ENCODE measurements around the gene NODAL. TPM values are rescaled to one million over a fixed set of nuclear protein-coding genes. Genes with fewer than 3 reads are reported as not detected.
A peak's percentile ranks its signal among the peaks of the same experiment; 100 is the strongest.

Gene NODAL
- total RNA-seq, 1 donor from 2014 or later: not detected

DNA sequence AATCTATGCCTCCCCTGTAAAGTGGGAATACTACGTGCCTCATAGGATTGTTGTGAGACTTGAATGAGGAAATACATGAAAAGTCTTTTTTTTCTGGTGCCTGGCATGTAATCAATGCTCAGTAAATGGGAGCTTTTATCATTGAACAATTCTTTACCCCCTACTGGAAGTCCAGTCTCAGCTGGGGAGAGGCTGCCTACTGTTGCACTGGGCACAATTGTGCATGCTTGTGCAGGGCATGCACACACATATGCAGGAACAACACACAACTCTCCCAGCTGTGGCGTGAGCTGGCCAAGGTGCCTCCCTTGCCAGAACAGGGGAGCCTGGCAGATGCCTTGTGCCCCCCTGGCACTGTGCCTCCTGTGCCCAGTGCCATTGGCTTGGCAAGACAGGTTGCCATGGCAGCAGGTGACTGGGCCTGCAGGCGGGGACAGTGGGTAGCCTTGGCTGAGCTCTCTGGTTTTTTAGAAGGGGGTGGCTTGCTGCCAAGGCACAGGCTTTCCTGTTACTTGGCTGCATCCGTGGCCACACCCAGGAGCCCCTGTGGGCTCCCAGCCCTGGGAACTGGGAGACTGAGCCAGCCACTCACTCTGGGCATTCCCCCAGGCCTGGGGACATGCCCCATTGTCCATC is 21.0 kb upstream of the NODAL start:
- DNase-seq (ENCODE audit: low read depth, low spot score): no peak

DNA sequence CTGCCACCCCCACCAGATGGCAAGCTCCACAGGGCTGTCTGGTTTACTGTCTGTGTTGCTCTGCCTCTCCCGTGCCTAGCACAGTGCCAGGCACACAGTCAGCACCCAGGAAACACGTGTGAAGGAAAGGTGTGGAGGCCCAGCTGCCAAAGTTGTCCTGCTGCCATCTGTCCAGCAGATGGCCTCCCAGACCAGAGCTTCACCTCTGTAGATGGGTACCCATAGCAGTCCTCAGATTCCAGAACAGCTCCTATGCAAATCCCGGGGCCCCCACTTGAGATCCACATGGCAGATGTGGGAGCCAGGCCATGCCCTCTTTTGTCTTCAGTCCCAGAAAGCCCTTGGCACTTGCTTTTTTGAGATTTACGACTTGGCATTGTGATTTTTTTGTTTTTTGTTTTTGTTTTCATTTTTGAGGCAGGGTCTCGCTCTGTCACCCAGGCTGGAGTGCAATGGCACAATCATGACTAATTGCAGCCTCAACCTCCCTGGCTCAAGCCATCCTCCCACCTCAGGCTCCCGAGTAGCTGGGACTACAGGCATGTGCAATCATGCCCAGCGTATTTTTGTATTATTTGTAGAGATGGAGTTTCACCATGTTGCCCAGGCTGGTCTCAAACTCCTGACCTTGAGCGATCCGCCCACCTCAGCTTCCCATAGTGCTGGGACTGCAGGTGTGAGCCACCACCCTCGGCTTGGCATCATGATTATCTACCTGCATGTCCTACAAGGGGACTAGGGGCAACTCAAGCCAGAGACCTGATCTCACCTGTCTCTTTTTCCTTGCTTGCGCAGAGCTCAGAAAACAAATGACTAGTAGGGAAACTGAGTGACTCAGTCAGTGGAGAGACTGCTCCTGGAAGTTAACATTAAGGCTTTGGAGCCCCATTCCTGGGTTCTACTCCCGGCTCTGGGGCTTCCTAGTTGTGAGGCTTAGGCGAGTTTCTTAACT is 20.2 kb upstream of the NODAL start:
- no peak for DNase-seq (ENCODE audit: low read depth, low spot score)

DNA sequence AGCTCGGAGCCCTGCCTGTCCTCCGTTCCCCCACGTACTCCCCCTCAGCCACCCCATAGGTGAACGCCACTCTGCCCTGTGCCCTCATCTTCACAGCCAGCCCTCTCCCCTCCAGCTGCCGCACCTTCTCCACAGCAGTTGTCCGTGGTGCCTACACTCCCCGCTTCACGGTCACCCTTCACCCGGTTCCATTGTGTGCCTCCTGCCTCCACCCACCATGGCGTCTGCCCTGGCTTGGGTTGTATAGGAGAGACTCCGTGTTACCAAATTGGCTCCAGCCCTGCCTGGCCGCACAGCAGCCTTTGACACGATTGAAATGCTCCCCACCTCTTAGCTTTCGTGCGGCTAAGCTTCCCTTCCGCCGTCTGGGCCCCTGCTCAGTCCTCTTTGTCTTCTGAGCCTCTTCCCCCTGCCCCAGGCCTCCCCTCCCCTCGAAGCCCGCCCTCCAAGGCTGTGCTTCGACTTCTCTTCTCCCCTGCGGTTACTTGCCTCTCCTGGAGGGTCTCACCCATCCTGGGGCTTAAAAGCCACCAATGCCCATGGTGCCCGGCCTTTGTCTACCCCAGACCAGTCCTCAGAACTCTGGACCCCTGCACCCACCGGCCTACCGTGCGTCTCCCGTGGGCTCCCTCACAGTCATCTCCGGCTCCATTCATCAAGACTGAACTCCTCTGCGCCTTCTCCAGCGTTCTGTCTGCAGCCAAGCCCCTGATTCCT is 18.5 kb upstream of the NODAL start:
- DNase-seq (ENCODE audit: low read depth, low spot score): no peak

DNA sequence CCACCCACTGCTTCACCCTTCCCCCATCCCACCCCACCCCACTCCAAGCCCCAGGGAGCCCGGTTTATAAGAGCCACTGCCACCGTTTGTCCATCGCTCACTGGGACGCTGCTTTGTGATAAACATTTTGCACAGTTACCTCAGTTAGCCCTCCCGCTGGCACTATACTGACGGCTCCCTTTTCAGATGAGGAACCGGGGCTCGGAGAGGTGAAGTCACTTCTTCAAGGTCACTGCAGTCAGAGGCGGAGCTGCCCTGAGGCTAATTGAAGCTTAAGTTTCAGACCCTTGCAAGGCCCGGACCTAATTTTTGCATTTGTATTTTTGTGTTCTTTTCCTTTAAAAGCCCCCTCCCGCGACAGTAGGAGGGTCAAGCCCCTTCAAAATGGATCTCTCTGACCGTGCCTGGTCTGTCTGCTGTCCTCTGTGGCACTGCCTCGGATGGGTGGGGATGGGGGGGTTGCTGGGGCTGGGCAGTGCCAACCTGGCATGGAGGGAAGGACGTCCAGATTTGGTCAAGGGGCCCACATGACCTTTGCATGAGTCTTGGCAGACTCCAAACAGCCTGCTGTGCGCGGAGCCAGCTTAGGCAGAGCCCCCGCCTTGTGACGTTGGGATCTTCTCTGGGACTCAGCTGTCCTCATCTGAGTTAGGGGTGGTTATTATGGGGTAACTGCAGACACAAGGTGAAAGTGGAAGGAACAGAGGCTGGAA is 17.7 kb upstream of the NODAL start:
- no peak for DNase-seq (ENCODE audit: low read depth, low spot score)

DNA sequence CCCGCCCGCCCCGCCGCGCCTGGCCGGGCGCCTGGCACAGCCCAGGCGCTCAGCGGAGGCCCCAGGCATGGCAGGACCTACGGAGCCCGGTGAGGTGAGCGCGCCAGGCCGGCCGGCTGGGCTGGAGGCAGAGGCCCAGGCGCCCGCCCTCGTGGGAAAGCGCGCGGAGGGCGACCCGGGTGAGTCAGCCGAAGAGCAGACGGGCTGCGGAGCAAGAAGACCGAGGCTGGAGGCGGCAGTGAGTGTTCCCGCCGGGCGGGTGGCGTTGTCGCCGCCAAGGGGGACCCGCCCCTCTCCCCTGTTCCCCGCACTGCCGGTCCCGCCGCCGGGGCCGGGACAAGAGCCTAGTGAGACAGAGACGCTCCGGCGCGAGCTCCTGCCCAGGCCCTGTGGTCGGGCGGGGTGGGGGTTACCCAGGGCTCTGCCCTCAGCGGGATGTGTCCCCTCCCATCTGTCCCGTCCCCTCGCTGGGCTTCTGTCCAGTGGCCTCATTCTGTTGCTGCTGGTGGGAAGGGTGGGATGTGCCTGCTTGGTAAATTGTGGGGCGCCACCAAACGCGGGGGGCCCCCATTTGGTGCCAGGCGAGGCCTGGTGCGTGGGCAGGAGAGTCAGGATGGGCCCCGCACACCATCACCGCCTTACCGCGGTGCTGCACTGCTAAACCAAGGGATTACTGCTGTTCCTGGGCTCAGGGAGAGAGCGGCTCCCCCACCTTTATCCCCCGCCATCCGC is 17.0 kb upstream of the NODAL start:
- peak; percentile 24 for DNase-seq (ENCODE audit: low read depth, low spot score)

DNA sequence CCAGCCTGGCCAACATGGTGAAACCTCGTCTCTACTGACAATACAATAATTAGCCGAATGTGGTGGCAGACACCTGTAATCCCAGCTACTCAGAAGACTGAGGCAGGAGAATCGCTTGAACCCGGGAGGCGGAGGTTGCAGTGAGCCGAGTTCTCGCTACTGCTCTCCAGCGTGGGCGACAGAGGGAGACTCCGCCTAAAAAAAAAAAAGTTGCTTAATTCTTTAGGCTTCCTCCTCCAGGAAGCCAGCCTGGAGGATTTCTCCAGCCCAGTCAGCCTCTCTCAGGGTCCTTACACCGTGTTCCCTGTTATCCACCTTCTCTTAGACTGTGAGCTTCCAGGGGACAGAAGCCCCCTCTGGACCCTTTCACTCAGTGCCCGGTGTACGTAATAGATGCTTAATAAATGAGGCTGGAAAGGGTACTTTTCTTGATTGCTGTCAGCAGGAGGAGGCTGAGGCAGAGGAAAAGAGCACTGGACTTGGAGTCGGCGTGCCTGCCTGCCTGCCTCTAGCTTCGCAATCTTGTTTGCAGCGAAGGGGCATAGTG is 16.4 kb upstream of the NODAL start:
- no peak for DNase-seq (ENCODE audit: low read depth, low spot score)

DNA sequence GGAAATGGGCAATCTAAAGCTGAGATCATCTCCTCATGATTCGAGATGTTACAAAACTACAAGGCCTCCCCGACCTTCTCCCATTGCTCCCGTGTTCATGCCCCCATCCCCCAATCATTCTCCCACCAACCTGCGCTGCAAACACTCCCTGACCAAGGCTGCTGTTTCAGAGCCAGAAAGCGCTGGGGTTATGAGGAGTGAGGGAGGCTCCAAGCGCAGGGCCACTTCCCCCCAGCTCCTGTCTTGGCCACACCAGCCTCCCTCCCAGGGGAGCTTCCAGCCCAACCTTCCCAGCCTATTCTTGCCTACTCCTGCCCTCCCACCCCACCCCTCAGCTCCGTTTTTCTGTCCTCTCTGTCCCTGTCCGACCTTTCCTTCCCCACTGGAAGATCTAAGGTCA is 14.7 kb upstream of the NODAL start:
- DNase-seq (ENCODE audit: low read depth, low spot score): no peak

DNA sequence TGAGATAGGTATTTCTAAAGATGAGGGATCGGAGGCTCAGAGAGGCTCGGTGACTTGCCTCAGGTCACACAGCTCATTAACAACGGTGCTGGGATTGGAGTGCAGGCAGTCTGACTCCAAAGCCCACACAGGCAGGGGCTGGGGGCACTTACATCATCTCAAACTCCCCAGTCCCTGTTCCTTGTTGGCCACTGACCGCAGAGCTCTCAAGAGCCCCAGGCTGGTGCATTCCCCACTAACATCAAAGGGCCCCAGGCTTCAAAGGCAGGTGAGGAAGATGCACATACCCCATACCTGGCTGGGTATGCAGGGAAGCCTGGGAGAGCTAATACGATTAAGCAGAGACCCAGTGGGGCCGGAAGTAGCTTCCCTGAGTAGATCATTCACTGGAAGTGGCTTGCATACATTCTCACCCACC is 13.7 kb upstream of the NODAL start:
- no peak for DNase-seq (ENCODE audit: low read depth, low spot score)

DNA sequence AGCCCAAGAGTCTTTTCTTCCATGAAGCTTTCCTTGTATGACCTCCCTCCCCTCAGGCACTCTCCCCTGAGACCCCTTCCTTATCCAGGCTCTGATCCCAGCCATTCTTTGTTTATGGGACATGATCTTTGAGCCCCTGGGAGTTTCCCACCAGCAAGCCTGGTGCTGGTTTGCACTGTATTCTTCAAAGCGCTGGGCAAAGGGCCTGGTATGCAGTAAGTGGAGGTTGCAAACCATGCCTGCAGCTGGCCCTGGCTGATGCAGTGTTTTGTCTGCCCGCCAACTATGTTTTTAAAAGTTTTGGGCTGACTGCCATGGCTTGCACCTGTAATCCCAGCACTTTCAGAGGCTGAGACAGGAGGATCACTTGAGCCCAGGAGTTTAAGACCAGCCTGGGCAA is 6.8 kb upstream of the NODAL start:
- no peak for DNase-seq (ENCODE audit: low read depth, low spot score)

DNA sequence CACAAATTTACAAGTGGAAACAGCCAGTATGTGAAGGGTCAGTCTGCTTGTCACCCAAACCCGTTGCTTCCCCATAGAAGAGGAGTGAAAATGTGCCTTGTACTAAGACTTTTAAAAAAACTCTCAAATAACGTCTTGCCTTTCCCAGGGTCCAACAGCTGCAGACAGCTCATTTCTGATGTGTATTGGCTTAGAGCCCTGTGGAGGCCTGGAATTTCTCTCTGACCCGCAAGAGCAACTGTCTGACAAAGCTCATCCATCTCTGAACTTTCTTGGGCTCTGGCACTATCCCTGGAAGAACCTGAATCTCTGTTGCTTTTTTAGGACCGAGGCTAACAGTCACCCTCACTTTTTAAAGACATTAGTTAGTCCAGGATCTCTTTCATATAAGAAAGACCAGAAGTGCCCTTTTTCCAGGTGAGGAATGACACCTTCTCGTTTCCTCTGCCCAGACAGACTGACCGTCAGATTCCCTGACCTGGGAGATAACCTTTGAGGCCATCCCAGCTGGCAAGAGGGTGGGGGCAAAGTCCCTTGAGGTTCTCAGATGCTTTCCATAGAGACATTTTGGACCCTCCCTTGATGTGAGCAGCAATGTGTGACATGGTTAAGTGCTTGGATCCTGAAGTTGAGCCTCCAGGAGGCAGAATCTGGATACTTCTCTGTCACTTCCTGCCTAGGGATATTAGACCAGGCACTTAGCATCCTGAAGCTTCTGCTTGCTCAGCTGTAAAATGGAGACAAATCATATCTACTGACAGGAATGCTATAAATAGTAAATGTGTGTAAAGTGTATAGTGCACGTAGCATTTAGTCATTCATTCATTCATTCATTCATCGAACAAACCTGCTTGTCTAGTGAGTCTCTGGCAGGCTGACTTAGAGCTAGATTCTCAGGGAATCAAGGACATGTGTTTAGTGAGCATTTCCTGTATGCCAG is 4.5 kb upstream of the NODAL start:
- no peak for DNase-seq (ENCODE audit: low read depth, low spot score)

DNA sequence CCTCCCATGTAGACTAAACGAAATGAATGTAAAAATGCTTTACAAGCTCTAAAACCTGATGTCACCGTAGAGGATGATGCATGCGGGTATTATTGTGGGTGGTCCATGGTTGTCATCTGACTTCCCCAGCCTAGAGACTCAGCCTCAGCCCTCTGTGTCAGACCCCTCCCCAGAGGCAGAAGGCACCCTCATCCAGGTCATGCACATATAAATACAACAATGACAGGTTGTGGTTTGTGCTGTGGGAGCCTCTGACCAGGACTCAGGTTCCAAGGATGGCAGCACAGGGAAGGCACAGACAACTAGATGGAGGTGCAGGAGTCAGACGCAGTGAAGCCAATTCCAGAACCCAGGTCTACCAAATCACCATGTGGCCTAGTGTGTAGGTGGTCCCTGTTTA is 3.3 kb upstream of the NODAL start:
- no peak for DNase-seq (ENCODE audit: low read depth, low spot score)

DNA sequence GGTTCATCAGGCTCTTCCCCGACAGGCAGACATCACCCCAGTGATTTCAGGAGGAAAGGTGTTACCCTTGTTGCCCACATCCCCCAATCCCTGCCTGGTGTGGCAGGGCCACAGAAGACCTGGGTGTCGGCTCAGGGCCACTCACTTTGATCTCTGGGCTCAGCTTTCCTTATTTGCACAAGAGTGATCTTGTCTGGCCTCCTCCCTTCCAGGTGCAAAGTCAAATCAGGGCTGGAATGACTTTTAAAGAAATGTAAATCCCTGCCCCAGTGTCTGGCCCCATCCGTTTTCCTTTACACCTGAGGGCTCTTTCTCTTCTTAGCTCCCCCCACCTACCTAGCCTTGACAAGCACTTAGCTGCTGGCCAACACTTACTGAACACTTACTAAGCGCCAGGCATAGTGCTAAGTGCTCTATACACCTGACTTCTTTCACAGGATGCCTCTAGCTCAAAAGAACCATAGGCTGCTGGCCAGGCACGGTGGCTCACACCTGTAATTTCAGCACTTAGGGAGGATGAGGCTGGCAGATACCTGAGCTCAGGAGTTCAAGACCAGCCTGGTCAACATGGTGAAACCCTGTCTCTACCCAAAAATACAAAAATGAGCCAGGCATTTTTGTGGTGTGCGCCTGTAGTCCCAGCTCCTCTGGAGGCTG is 979 bp upstream of the NODAL start:
- no peak for DNase-seq (ENCODE audit: low read depth, low spot score)

DNA sequence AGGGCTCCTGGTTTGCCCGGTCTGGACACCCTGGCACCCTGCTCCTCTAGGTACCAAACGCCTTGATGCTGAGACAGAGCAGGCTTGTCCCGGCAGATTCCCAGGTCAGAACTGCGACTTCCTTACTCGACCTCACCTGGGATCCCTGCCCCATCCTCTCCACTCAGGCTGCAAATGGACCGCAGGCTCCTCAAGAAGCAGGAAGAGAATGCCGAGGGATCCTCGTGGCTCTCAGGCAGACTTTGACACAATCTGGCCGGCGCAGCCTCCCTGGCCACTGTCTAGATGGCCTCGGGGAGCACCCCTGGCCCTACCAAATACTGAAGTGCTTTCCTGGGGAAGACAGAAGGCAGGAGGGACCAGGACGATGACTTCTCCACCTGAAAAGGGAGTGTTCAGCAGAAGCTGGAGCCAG is 421 bp upstream of the NODAL start:
- no peak for DNase-seq (ENCODE audit: low read depth, low spot score)

DNA sequence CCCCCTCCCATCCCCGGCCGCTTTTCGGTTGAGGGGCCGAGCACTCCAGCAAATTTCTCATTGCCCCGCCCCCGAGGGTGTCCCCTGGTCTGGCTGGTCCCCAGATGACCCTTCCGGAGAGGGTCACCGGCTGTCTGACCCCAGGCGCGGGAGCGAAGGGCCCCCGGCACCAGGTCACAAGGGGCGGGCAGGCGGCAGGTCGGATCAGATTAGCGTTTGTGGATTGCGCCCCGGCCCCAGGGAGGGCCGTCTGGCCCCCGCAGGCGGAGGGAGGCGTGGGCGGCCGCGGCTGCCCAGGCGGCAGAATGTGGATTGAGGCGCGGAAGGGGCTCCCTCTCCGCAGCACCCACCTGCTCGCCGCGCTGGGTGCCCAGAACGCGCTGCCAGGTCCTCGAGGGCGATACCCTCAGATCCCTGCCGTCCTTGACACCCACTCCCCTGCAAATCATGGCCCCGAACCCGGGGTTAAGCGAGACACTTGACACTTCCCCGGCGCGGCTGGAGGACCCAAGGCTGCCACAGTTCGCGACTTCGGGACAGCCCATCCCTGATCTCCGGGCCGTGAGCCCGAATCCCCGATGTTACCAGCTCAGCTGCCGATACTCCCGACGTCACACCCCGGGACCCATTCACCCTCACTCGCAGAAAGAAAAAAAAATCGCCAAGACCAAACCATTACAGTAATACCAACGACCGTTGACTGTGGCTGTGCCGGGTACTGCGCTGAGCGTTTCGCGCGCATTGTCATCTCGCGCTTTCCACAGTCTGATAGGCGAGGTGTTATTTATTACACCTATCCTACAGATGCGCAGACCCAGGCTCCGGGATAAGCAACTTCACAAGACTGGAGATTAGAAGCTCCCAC is 953 bp downstream of the NODAL start:
- DNase-seq (ENCODE audit: low read depth, low spot score): no peak

DNA sequence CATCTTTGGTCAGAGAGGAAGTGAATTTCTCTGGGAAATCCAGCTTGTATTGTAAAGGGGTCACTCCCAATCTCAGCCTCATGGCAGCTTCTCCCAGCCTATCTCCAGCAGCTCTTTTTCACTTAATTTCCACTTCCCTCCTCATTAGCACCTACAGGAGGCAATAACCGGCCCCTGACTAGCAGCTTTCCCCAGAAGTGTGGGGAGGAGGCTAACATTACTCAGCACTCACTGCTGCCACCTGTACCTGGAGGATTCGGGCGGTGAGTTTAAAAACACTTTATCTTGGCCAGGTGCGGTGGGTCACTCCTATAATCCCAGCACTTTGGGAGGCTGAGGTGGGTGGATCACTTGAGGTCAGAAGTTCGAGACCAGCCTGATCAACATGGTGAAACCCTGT is 3.8 kb downstream of the NODAL start:
- no peak for DNase-seq (ENCODE audit: low read depth, low spot score)

DNA sequence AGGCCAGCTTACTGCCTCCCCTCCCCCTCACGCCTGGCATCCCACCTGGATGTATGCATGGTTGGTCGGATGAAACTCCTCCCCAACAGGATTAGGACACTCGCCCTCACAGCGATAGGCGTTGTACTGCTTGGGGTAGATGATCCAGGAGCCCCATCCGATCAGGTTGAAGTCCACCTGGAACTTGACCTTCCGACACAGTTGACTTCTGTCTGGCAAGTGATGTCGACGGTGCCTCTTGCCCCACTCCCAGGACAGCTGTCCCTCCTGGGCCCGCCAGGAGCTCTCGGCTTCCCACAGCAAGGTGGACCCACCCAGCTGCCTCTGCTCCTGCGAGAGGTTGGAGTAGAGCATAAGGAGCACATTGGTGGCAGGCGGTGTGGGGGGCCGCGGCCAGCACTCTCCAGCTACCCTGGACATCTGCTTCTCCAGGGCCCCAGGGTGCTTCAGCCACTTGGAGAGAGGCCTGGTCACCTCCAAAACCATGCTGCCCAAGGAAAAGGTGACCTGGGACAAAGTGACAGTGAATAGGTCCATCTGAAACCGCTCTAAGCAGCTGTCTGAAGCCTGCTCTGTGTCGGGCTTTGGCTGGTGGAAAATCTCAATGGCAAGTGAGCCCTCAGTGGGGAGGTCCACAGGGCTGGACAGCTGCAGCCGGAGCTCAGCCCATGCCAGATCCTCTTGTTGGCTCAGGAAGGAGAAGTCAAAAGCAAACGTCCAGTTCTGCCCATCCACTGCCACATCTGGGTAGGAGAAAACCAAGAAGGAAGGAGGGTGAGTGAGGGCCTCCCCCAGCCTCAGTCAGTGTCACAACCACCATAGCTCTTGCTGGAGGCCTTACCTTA is 6.0 kb downstream of the NODAL start:
- no peak for DNase-seq (ENCODE audit: low read depth, low spot score)
